DND-41 (cell line): ENCODE data around the gene CHAMP1.

Experiments used
- ATAC-seq: fragments of 200-7000 bp; cut with Tn5 transposase; 3 replicates; pipeline ENCODE4 v1.9.1; 2021; ENCODE audit warnings: low read depth; ENCODE audit not compliant: insufficient read depth
- DNase-seq: peaks from one replicate; pipeline ENCODE4 v3.0.0-alpha.2; 2020
- H2AFZ ChIP-seq: 2 replicates; pipeline ENCODE4 v1.6.0; 2012; ENCODE audit warnings: low read depth, low read length
- H3K27ac ChIP-seq: 2 replicates; pipeline ENCODE4 v1.5.1; 2012; ENCODE audit warnings: low read length, inconsistent platforms
- H3K27me3 ChIP-seq: fragments of 200-600 bp; sonication (generic); 2 replicates; pipeline ENCODE4 v1.6.0; 2012; ENCODE audit warnings: low read length, mild to moderate bottlenecking, inconsistent platforms; ENCODE audit not compliant: insufficient read depth, poor library complexity
- H3K36me3 ChIP-seq: 2 replicates; pipeline ENCODE4 v1.5.1; 2012; ENCODE audit warnings: low read length, inconsistent platforms; ENCODE audit not compliant: insufficient read depth
- H3K4me1 ChIP-seq: 2 replicates; pipeline ENCODE4 v1.5.1; 2012; ENCODE audit warnings: mild to moderate bottlenecking, low read length; ENCODE audit not compliant: insufficient read depth
- H3K4me2 ChIP-seq: 2 replicates; pipeline ENCODE4 v1.6.0; 2012; ENCODE audit warnings: mild to moderate bottlenecking, moderate library complexity, low read length, inconsistent platforms; ENCODE audit not compliant: insufficient read depth
- H3K4me3 ChIP-seq, 2 experiments: fragments of 200-600 bp in 1 of 2; shearing (Covaris generic) in 1 of 2; 2 replicates each; pipeline ENCODE4 v1.5.1; 2012 to 2016; ENCODE audit warnings: inconsistent platforms in 2 of 2, low read length in 2 of 2, mild to moderate bottlenecking in 2 of 2, low read depth in 1 of 2, moderate library complexity in 1 of 2
- H3K79me2 ChIP-seq: 2 replicates; pipeline ENCODE4 v1.6.0; 2012; ENCODE audit warnings: low read length, inconsistent platforms; ENCODE audit not compliant: insufficient read depth
- H3K9ac ChIP-seq: 2 replicates; pipeline ENCODE4 v1.6.0; 2012; ENCODE audit warnings: low read depth, mild to moderate bottlenecking, inconsistent platforms, low read length, moderate library complexity
- H3K9me3 ChIP-seq: 2 replicates; pipeline ENCODE4 v1.5.1; 2012; ENCODE audit warnings: low read length, moderate library complexity, mild to moderate bottlenecking, inconsistent platforms; ENCODE audit not compliant: insufficient read depth, severe bottlenecking
- H4K20me1 ChIP-seq: 2 replicates; pipeline ENCODE4 v1.6.0; 2012; ENCODE audit warnings: low read length; ENCODE audit not compliant: insufficient read depth
- EZH2 ChIP-seq: IDR thresholded peaks from 3 replicates; pipeline ENCODE4 v1.6.1; 2012; ENCODE audit warnings: borderline replicate concordance, low read depth, mild to moderate bottlenecking, moderate library complexity, low read length, inconsistent platforms; ENCODE audit not compliant: severe bottlenecking
- TF ChIP-seq, protein P1 (sequence below): IDR thresholded peaks from 2 replicates; pipeline ENCODE4 v1.5.1; 2012; ENCODE audit warnings: borderline replicate concordance, low read length, moderate library complexity, mild to moderate bottlenecking; ENCODE audit not compliant: poor library complexity, severe bottlenecking; ENCODE audit errors: extremely low read depth

CHAMP1 gene

DNA sequence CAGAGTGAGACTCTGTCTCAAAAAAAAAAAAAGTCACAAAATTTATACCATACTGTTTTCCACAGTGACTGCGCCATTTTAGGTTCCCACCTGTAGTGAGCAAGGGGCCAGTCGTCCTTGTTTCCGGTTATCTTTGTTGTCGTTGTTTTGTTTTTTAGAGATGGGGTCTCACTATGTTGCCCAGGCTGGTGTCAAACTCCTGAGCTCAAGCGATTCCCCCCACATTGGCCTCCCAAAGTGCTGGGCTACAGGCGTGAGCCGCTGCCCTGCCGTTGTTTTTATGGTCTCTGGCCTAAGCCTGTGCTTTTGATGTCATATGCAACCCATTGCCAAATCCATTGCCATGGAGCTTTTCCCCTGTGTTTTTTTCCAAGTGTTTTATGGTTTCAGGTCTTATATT lies 29.6 kb upstream of the CHAMP1 start:
- no peak overlapping the region for H3K4me2 ChIP-seq
- peaks cover 60% of the 10 kb centered on the region for H3K36me3 ChIP-seq
- no peak overlapping the region for H3K9ac ChIP-seq
- peaks cover 32% of the 10 kb centered on the region for H3K4me1 ChIP-seq
- TF ChIP-seq, protein P1, sequence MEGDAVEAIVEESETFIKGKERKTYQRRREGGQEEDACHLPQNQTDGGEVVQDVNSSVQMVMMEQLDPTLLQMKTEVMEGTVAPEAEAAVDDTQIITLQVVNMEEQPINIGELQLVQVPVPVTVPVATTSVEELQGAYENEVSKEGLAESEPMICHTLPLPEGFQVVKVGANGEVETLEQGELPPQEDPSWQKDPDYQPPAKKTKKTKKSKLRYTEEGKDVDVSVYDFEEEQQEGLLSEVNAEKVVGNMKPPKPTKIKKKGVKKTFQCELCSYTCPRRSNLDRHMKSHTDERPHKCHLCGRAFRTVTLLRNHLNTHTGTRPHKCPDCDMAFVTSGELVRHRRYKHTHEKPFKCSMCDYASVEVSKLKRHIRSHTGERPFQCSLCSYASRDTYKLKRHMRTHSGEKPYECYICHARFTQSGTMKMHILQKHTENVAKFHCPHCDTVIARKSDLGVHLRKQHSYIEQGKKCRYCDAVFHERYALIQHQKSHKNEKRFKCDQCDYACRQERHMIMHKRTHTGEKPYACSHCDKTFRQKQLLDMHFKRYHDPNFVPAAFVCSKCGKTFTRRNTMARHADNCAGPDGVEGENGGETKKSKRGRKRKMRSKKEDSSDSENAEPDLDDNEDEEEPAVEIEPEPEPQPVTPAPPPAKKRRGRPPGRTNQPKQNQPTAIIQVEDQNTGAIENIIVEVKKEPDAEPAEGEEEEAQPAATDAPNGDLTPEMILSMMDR: no peak
- no peak for TF ChIP-seq EZH2
- H3K79me2 ChIP-seq: peaks cover 49% of the 10 kb centered on the region
- H3K9me3 ChIP-seq: no peaks in the 10 kb centered on the region
- H2AFZ ChIP-seq: no peak overlapping the region
- H3K27ac ChIP-seq: peak overlapping the region; percentile 18; the same call in 1 of the 2 replicates
- peaks cover 9% of the 10 kb centered on the region; the same call in 1 of the 2 replicates for H4K20me1 ChIP-seq
- DNase-seq (no peak), ATAC-seq (no peak)
- no peaks in the 10 kb centered on the region for H3K27me3 ChIP-seq
- H3K4me3 ChIP-seq: no peak overlapping the region

DNA sequence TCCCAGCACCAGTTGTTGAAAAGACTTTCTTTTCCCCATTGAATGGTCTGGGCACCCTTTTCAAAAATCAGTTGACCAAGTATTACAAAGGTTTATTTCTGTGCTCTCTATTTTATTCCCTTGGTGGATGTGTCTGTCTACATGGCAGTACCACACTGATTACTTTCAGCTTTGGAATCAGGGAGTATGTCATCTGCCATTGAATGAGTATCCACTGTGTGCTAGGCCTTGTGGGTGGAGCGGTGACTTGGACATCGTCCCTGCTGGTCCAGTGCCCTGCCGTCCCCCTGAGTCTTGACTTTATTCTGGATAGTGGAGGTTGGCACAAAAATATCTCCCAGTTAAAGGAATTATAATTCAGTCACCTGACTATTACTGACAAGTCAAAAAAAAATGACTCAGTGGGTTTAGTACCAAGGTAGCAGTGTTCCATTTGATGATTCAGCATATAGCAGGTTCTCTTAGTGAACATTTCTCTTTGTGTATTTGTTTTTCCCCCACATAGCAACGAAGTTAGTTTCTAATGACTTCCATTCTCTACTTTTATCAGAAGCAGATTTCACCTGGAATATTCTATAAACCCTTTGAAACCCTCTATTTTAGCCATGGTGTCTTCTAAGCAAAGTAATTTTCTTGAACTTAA lies 29.0 kb upstream of the CHAMP1 start:
- TF ChIP-seq, protein P1: no peak
- TF ChIP-seq EZH2: no peak
- H3K4me2 ChIP-seq: no peak overlapping the region
- H2AFZ ChIP-seq: no peak overlapping the region
- peaks cover 15% of the 10 kb centered on the region; the same call in 1 of the 2 replicates for H4K20me1 ChIP-seq
- H3K27me3 ChIP-seq: no peaks in the 10 kb centered on the region
- no peak overlapping the region for H3K9ac ChIP-seq
- H3K27ac ChIP-seq: peak overlapping the region; percentile 18; the same call in 1 of the 2 replicates
- no peak for DNase-seq
- peaks cover 26% of the 10 kb centered on the region for H3K4me1 ChIP-seq
- H3K9me3 ChIP-seq: no peaks in the 10 kb centered on the region
- H3K4me3 ChIP-seq: no peak overlapping the region
- no peak for ATAC-seq
- peaks cover 67% of the 10 kb centered on the region for H3K36me3 ChIP-seq
- peaks cover 53% of the 10 kb centered on the region for H3K79me2 ChIP-seq

DNA sequence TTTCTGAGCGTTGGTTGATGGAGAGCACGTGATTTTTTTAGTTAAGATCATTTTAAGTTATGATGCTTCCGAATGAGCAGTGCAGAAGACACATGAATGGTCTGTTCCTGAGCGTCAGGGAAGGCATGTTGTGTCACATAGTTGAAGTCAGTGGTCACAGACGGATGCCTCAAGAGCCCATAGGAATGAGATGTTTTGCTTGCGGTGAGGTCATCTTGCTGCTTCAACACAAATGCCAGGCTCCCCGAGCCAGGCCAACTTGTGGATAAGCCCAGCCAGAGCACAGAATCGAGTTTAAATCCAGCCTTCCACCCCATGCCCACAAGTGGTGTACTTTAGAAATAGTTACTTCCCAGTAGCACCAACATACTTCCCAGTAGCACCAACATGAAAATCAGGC lies 27.5 kb upstream of the CHAMP1 start:
- TF ChIP-seq EZH2: no peak
- TF ChIP-seq, protein P1: no peak
- Histone ChIP-seq H3K4me3 (no peak overlapping the region), H3K27ac (no peak overlapping the region), H3K9me3 (no peaks in the 10 kb centered on the region), H3K79me2 (peaks cover 50% of the 10 kb centered on the region), H3K36me3 (peaks cover 73% of the 10 kb centered on the region), H3K4me2 (no peak overlapping the region), H3K27me3 (no peaks in the 10 kb centered on the region), H2AFZ (no peak overlapping the region), H3K9ac (no peak overlapping the region), H4K20me1 (peaks cover 15% of the 10 kb centered on the region; the same call in 1 of the 2 replicates), H3K4me1 (peaks cover 20% of the 10 kb centered on the region)
- ATAC-seq: no peak
- DNase-seq: no peak
